GM23338 (cell line): ENCODE data around the gene ELN. TPM values are rescaled to one million over a fixed set of nuclear protein-coding genes. Genes with fewer than 3 reads are reported as not detected.

Source experiments
- ATAC-seq: fragments of 200-7000 bp; cut with Tn5 transposase; 3 replicates; pipeline ENCODE4 v1.9.1; 2020
- DNase-seq: peaks from one replicate; pipeline ENCODE4 v3.0.0-alpha.2; 2015; ENCODE audit warnings: low spot score
- H2AFZ ChIP-seq: fragments of 200-600 bp; sonication (generic); 2 replicates; pipeline ENCODE4 v1.8.0; 2016; ENCODE audit warnings: antibody characterized with exemption, mild to moderate bottlenecking, moderate library complexity
- H3F3A ChIP-seq: fragments of 200-600 bp; sonication (generic); replicated peaks from 2 replicates; pipeline ENCODE4 v1.8.0; 2017; ENCODE audit warnings: antibody characterized with exemption, mixed run types, low read depth
- H3K27ac ChIP-seq: fragments of 200-600 bp; sonication (generic); 2 replicates; pipeline ENCODE4 v1.6.1; 2016; ENCODE audit warnings: low read depth
- H3K27me3 ChIP-seq: fragments of 200-600 bp; sonication (generic); 2 replicates; pipeline ENCODE4 v1.8.0; 2016; ENCODE audit warnings: mild to moderate bottlenecking, mixed run types, moderate library complexity; ENCODE audit not compliant: insufficient read depth
- H3K36me3 ChIP-seq: fragments of 200-600 bp; sonication (generic); 2 replicates; pipeline ENCODE4 v1.8.0; 2016; ENCODE audit warnings: mild to moderate bottlenecking; ENCODE audit not compliant: insufficient read depth
- H3K4me1 ChIP-seq: fragments of 200-600 bp; sonication (generic); 2 replicates; pipeline ENCODE4 v1.8.0; 2016; ENCODE audit warnings: mild to moderate bottlenecking, moderate library complexity; ENCODE audit not compliant: insufficient read depth
- H3K4me2 ChIP-seq: fragments of 200-600 bp; sonication (generic); 2 replicates; pipeline ENCODE4 v1.7.1; 2017; ENCODE audit warnings: mixed run types
- H3K4me3 ChIP-seq: fragments of 200-600 bp; sonication (generic); 2 replicates; pipeline ENCODE4 v1.6.1; 2016; ENCODE audit warnings: mixed run types
- H3K79me2 ChIP-seq: fragments of 200-600 bp; sonication (generic); replicated peaks from 2 replicates; pipeline ENCODE4 v1.8.0; 2017; ENCODE audit warnings: mild to moderate bottlenecking; ENCODE audit not compliant: insufficient read depth
- H3K9me2 ChIP-seq: fragments of 200-600 bp; sonication (generic); 2 replicates; pipeline ENCODE4 v1.8.0; 2017; ENCODE audit not compliant: insufficient read depth
- H4K20me1 ChIP-seq: fragments of 200-600 bp; sonication (generic); replicated peaks from 2 replicates; pipeline ENCODE4 v1.8.0; 2017; ENCODE audit warnings: mild to moderate bottlenecking; ENCODE audit not compliant: insufficient read depth
- H3K27ac Mint-ChIP-seq: 2 replicates; pipeline ENCODE4 v1.8.0; 2020; ENCODE audit warnings: inconsistent platforms, mild to moderate bottlenecking, moderate library complexity, mixed read lengths
- H3K27me3 Mint-ChIP-seq: 3 replicates; pipeline ENCODE4 v1.8.0; 2022; ENCODE audit warnings: low read depth, mild to moderate bottlenecking, moderate library complexity, mixed read lengths, inconsistent platforms; ENCODE audit not compliant: insufficient read depth, poor library complexity
- H3K36me3 Mint-ChIP-seq: 3 replicates; pipeline ENCODE4 v1.8.0; 2021; ENCODE audit warnings: low read depth, mild to moderate bottlenecking, inconsistent platforms, moderate library complexity, mixed read lengths
- H3K4me1 Mint-ChIP-seq: 3 replicates; pipeline ENCODE4 v1.8.0; 2020; ENCODE audit warnings: mild to moderate bottlenecking, inconsistent platforms, mixed read lengths
- H3K4me3 Mint-ChIP-seq: 3 replicates; pipeline ENCODE4 v1.8.0; 2021; ENCODE audit warnings: moderate library complexity, mild to moderate bottlenecking, inconsistent platforms, mixed read lengths
- H3K9me3 Mint-ChIP-seq: 3 replicates; pipeline ENCODE4 v1.8.0; 2020; ENCODE audit warnings: moderate library complexity, mild to moderate bottlenecking, inconsistent platforms, mixed read lengths
- CTCF ChIP-seq, 2 experiments: fragments of 200-600 bp in 1 of 2; sonication (generic) in 1 of 2; conservative IDR thresholded peaks; 2 replicates each; pipeline versions ENCODE4 v1.5.1 to v1.6.1; 2016 to 2017; ENCODE audit warnings: antibody characterized with exemption in 2 of 2, low read depth in 2 of 2, mild to moderate bottlenecking in 2 of 2, moderate library complexity in 1 of 2
- ETS1 ChIP-seq: IDR thresholded peaks from 2 replicates; pipeline ENCODE4 v1.6.1; 2016; ENCODE audit warnings: antibody characterized with exemption
- EZH2phosphoT487 ChIP-seq: fragments of 200-600 bp; sonication (generic); IDR thresholded peaks from one replicate; pipeline ENCODE4 v1.8.1; 2018; ENCODE audit warnings: antibody characterized with exemption; ENCODE audit not compliant: unreplicated experiment
- JUNB ChIP-seq: IDR thresholded peaks from one replicate; pipeline ENCODE4 v1.6.1; 2016; ENCODE audit warnings: antibody characterized with exemption; ENCODE audit not compliant: unreplicated experiment
- NANOG ChIP-seq: IDR thresholded peaks from 2 replicates; pipeline ENCODE4 v1.6.1; 2016; ENCODE audit warnings: antibody characterized with exemption, borderline replicate concordance
- POLR2AphosphoS5 ChIP-seq: IDR thresholded peaks from 2 replicates; pipeline ENCODE4 v1.6.1; 2016; ENCODE audit warnings: antibody characterized with exemption, low read depth
- REST ChIP-seq: IDR thresholded peaks from one replicate; pipeline ENCODE4 v1.6.1; 2018; ENCODE audit warnings: antibody characterized with exemption; ENCODE audit not compliant: unreplicated experiment
- STAT1 ChIP-seq: IDR thresholded peaks from one replicate; pipeline ENCODE4 v1.6.1; 2016; ENCODE audit warnings: antibody characterized with exemption; ENCODE audit not compliant: unreplicated experiment
- ZNF114 ChIP-seq: fragments of 250-450 bp; sonication (Bioruptor Pico); IDR thresholded peaks from 2 replicates; pipeline ENCODE4 v1.5.0; 2020; ENCODE audit warnings: mild to moderate bottlenecking, moderate library complexity
- ZNF331 ChIP-seq: fragments of 250-450 bp; sonication (Bioruptor Pico); IDR thresholded peaks from 2 replicates; pipeline ENCODE4 v1.5.0; 2020; ENCODE audit warnings: low read depth, mild to moderate bottlenecking, moderate library complexity
- polyA plus RNA-seq: library from polyadenylated mRNA; unstranded; fragments of >200 nt; fragmentation: Nextera tagmentation; extraction: Ambion mirVana; gene quantifications from 2 replicates; pipeline ENCODE4 v1.2.1, GENCODE V29; 2016
- total RNA-seq: library from RNA; depleted of rRNA; stranded (reverse); fragments of >200 nt; shearing (Covaris generic); gene quantifications from 2 replicates; pipeline ENCODE4 v1.2.3, GENCODE V29; 2014

The ELN gene
- total and polyA plus RNA-seq, 2 experiments from 2014 or later, result 1.1 to 5.6 TPM

- H4K20me1 ChIP-seq, result no peaks in the 10 kb centered on the region
- Mint-ChIP-seq H3K27ac (no peak overlapping the region), H3K4me1 (peaks cover 2% of the 10 kb centered on the region; the same call in 1 of the 3 replicates), H3K27me3 (peaks cover 9% of the 10 kb centered on the region), H3K4me3 (no peak overlapping the region), H3K9me3 (no peaks in the 10 kb centered on the region), H3K36me3 (no peaks in the 10 kb centered on the region)
- ATAC-seq (no peak), DNase-seq (no peak)
- H3K79me2 ChIP-seq, result no peaks in the 10 kb centered on the region
- no peaks in the 10 kb centered on the region for H3F3A ChIP-seq
- H2AFZ ChIP-seq, result no peak overlapping the region
- no peaks in the 10 kb centered on the region for H3K36me3 ChIP-seq
- no peaks in the 10 kb centered on the region for H3K9me2 ChIP-seq
- no peak overlapping the region for H3K4me2 ChIP-seq
- H3K27ac ChIP-seq, result no peak overlapping the region
- no peak overlapping the region for H3K4me3 ChIP-seq
- H3K4me1 ChIP-seq, result no peaks in the 10 kb centered on the region
- H3K27me3 ChIP-seq, result no peaks in the 10 kb centered on the region
- TF ChIP-seq CTCF (conservative IDR thresholded peaks at IDR 0.05; ENCODE audit: low read depth in 2 of 2) (no peak), EZH2phosphoT487 (no peak), ZNF331 (no peak), STAT1 (no peak), POLR2AphosphoS5 (no peak), JUNB (no peak), NANOG (no peak), REST (no peak), ETS1 (no peak), ZNF114 (CRISPR knock-in tag) (no peak)
Measured at GRCh38 chr7:74006451-74007241, 21.3 kb upstream of the ELN start.
